ENCODE results near the gene PPP1R26. TPM values are rescaled to one million over a fixed set of nuclear protein-coding genes. Genes with fewer than 3 reads are reported as not detected.

PPP1R26 gene
- total RNA-seq, 1 donor from 2014 or later: 7.9 TPM

DNA sequence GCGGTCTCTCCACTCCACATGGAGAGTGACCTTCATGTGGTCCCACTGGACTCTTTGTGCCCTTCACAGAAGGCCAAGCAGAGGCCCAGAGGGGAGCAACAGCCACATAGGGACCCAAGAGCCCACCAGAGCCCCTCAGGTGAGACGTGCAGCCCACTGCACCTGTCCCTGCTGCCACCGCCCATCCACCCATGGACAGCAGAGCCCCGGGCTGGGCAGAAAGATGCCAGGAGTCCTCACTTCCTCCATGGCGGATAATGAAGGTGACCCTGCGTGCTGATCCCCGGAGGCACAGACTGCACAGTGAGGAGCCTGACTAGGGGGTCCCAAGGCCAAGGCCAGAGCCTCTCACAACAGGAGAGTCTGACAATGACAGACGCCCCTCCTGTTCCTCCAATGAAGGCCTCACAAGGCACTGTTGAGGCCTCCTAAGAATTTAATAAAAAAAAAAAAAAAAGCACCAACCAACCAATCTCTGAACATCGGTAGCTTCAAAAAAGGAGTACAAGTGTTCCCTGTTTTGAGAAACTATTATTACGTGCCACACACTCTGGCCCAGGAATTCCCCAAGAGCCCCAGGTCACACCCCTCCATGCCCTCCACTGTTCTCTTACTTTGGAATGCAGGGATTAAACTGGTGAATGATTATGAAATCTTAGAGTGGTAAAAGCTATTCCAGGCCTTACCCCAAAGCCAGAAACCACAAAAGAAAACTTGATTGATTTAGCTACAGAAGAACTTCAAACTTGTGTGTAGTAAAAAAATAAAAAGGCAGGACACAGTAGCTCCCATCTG, 2.8 kb upstream of the PPP1R26 start:
- Histone ChIP-seq H3K9me3 (no peaks in the 10 kb centered on the region), H3K4me1 (peaks cover 14% of the 10 kb centered on the region), H3K27ac (no peak overlapping the region), H3K27me3 (no peaks in the 10 kb centered on the region), H3K4me3 (no peak overlapping the region), H3K36me3 (no peaks in the 10 kb centered on the region)
- DNase-seq (ENCODE audit: extremely low spot score in 2 of 2): no peak
- intact Hi-C loops (cut with DNase I): no loop called here
- TF ChIP-seq POLR2AphosphoS5 (IDR thresholded peaks at IDR 0.05; ENCODE audit: insufficient read depth in 1 of 2, low read depth in 1 of 2): no peak
- TF ChIP-seq, protein P1, sequence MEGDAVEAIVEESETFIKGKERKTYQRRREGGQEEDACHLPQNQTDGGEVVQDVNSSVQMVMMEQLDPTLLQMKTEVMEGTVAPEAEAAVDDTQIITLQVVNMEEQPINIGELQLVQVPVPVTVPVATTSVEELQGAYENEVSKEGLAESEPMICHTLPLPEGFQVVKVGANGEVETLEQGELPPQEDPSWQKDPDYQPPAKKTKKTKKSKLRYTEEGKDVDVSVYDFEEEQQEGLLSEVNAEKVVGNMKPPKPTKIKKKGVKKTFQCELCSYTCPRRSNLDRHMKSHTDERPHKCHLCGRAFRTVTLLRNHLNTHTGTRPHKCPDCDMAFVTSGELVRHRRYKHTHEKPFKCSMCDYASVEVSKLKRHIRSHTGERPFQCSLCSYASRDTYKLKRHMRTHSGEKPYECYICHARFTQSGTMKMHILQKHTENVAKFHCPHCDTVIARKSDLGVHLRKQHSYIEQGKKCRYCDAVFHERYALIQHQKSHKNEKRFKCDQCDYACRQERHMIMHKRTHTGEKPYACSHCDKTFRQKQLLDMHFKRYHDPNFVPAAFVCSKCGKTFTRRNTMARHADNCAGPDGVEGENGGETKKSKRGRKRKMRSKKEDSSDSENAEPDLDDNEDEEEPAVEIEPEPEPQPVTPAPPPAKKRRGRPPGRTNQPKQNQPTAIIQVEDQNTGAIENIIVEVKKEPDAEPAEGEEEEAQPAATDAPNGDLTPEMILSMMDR (IDR thresholded peaks at IDR 0.05): no peak
- TF ChIP-seq POLR2A (IDR thresholded peaks at IDR 0.05): no peak

DNA sequence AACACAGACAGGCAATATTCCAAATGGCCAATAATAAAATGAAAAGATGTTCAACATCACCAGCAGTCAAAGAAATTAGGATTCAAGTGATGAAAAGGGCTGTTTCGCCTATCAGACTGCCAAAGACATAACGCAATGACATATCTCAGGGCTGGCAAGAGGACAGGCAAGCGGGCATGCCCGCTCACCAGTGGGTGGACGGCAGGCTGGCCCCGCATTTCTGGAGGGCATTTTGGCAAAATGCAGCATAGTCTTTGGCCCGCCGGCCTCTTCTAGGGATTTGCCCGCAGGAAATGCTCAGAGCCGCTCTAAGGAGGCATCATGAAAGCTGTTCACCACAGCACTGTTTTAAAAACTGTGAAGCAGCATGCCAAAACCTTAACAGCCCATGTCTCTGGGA, 1.4 kb upstream of the PPP1R26 start:
- no peak overlapping the region for H3K27ac ChIP-seq
- no peak for TF ChIP-seq POLR2A (IDR thresholded peaks at IDR 0.05)
- H3K27me3 ChIP-seq: no peaks in the 10 kb centered on the region
- H3K4me1 ChIP-seq: peaks cover 14% of the 10 kb centered on the region
- H3K4me3 ChIP-seq: no peak overlapping the region
- intact Hi-C loops (cut with DNase I): no loop called here
- H3K9me3 ChIP-seq: no peaks in the 10 kb centered on the region
- H3K36me3 ChIP-seq: no peaks in the 10 kb centered on the region
- DNase-seq (ENCODE audit: extremely low spot score in 2 of 2): no peak

DNA sequence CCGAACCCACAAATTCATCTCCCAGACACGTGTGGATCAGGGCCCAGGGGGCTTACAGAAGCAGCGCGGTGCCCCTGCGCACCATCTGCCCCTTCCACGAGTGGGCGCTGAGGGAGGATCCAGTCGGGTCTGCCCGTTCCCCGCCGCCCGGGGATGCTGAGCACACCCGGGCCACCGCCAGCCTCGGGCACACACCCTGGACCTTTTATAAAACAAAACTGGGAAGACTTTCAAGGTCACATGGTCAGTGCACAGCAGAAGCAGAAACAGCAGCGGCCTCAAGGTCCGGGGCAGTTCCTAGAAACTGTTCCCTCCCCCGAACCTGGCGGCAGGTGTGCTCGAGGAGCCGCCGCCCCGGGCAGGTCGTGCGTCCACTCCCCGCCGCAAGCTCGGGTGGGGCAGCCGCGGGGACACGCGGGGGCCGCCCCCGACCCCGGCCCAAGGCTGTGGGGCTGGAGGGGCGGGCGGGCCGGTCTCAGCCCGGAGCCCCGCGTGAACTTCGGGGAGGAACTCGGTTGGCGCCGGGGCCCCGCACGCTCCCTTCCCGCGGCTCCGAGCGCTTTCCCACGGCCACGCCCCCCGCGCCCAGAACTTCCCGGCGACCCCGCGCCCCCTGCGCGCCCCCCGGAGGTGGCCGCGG, 633 bp upstream of the PPP1R26 start:
- Histone ChIP-seq H3K27ac (peak overlapping the region; percentile 69), H3K36me3 (no peaks in the 10 kb centered on the region), H3K9me3 (no peaks in the 10 kb centered on the region), H3K4me3 (peak overlapping the region; percentile 55 to 90), H3K4me1 (peaks cover 14% of the 10 kb centered on the region), H3K27me3 (no peaks in the 10 kb centered on the region)
- TF ChIP-seq POLR2A (IDR thresholded peaks at IDR 0.05) (no peak), POLR2AphosphoS5 (IDR thresholded peaks at IDR 0.05; ENCODE audit: insufficient read depth in 1 of 2, low read depth in 1 of 2) (no peak)
- TF ChIP-seq, protein P1 (IDR thresholded peaks at IDR 0.05): no peak
- intact Hi-C loops (cut with DNase I): no loop called here
- DNase-seq (ENCODE audit: extremely low spot score in 2 of 2): no peak

DNA sequence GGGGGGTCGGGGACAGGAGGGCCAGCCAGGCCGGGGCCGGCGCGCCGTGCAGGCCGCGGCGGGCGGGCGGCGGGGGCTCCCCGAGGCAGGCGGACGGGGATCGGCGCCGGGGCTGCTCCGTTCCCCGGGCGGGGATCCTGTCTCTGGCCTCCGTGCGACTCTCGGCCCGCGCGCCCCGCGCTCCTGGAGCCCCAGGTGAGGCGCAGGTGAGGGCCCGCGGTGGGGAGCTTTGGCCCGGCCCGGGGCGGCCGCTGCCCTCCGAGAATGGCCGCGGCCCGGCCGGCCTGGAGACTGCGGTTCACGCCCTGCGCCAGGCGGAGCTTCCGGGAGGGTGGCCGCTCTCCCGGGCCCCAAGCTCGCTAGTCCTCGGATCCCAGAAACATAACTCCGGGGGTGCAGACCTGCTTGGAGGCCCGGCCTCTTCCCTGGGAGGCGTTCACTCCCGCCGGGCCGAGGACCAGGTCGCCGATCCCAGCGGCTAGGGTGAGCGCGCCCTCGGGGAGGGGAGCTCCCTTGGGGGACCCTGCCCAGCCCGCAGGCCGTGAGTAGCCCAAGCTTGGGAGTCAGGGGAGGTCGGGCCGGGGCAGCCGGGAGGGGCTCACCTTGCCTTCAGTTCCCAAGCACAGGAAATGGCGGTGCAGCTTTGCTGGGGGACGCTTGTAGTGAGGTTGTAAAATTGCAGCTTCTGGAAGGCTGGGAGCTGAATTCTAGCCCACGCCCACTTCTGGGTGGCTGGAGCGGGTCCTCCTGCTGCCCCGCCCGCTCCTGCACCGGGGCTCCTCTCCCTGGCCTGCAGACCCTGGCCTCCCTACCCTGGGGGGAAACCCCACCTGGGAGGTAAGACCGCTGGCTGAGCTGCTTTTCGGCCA, 723 bp downstream of the PPP1R26 start:
- TF ChIP-seq, protein P1 (IDR thresholded peaks at IDR 0.05): no peak
- TF ChIP-seq POLR2A (IDR thresholded peaks at IDR 0.05) (no peak), POLR2AphosphoS5 (IDR thresholded peaks at IDR 0.05; ENCODE audit: insufficient read depth in 1 of 2, low read depth in 1 of 2) (no peak)
- no peak for DNase-seq (ENCODE audit: extremely low spot score in 2 of 2)
- Histone ChIP-seq H3K36me3 (peaks cover 0 to 10% of the 10 kb centered on the region in 2 donors), H3K9me3 (no peaks in the 10 kb centered on the region), H3K4me1 (peaks cover 14% of the 10 kb centered on the region), H3K27ac (peak overlapping the region; percentile 5), H3K27me3 (no peaks in the 10 kb centered on the region), H3K4me3 (peak overlapping the region; percentile 52 to 90)
- intact Hi-C loops (cut with DNase I): no loop called here

DNA sequence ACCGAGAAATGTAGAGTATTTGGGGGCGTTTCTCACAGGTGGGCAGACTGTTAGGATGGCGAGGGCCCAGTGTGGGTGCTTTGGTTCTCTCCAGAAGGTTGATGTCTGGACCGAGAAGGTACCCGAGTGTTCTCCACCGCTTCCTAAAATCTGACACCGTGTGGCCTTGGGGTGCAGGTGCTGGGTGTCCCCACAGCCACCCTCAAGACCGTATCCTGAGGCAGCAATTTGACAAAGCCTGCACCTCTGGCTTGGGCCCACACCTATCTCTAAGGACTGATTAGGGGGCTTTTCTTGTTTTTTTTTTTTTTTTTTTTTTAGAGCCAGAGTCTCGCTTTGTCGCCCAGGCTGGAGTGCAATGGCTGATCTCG, 1.3 kb downstream of the PPP1R26 start:
- peak overlapping the region; percentile 5 for H3K27ac ChIP-seq
- H3K4me1 ChIP-seq: peaks cover 14% of the 10 kb centered on the region
- intact Hi-C loops (cut with DNase I): no loop called here
- no peaks in the 10 kb centered on the region for H3K27me3 ChIP-seq
- no peak for DNase-seq (ENCODE audit: extremely low spot score in 2 of 2)
- peaks cover 0 to 17% of the 10 kb centered on the region in 2 donors for H3K36me3 ChIP-seq
- peak overlapping the region; percentile 52 to 90 for H3K4me3 ChIP-seq
- no peak for TF ChIP-seq POLR2A (IDR thresholded peaks at IDR 0.05)
- TF ChIP-seq POLR2AphosphoS5 (IDR thresholded peaks at IDR 0.05; ENCODE audit: insufficient read depth in 1 of 2, low read depth in 1 of 2): no peak
- TF ChIP-seq, protein P1 (IDR thresholded peaks at IDR 0.05): no peak
- no peaks in the 10 kb centered on the region for H3K9me3 ChIP-seq
